GM18858 (cell line): ENCODE measurements around the gene KRT16.
"Not testable (repeated sequence)": the region's sequence is repeated elsewhere in the genome, so short reads cannot be mapped to it uniquely, and the experiment has no call there.

Source experiments
- ATAC-seq: cut with Tn5 transposase; IDR thresholded peaks from one replicate; pipeline ENCODE4 v1.9.1; 2021; ENCODE audit not compliant: unreplicated experiment

Gene KRT16

DNA sequence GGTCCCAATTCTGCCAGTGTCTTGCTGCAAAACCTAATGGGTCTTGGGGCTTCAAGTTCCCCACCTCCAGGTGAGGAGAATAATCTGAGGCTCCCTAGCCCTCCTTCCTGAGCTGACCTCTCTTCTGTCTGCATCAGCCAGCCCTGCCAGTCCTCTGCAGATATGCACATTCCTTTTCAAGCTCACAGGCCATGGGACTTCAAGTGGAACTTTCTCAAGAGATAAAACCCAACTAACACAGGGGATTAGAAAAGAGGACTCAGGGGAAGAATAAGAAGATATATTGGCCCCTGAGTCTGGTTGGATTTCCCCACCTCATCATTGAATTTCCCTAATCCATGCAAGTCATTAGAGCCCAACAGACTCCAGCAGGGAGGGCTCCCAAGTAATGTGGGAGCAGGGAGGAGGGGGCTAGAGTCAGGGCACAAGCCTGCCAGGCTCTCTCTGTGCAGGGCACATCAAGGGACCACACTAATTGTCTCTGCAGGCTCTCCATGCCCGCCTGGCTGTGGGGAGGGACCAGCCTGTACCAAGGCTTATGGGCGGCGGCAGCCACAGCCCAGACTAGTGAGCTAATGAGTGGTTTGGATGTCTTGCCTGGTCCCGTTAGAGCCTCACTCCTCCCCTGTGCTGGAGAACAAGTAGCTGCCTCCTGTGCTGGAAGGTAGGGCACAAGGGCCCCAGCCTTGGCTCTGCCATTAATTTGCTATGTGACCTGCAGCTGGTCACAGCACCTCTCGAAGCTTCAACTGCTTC, 27.1 kb downstream of the KRT16 start:
- no peak for ATAC-seq

DNA sequence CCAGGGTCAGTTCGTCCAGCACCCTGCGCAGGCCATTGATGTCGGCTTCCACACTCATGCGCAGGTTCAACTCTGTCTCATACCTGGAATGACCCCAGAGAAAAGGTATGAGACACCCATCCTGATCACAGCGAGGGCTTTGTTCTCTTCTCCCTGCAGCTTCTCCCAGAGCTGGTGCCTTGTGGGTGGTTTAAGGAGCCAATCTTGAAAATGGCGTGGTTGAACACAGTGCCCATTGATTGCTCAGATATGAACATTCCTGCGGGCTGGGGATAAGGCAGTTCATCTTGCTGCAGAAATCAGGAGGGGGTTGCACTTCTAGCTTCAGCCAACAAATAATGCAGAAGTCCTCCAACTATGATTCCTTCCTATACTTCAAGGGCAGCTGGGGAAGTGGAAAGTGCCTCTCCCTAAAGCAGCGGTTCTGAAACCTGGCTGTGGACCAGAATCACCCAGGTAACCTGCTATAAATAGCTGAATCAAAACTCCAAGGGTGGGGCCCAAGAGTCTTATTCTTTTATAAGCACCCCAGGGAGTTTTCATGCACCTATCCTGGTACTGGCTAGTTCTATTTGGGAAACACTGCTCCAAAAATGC, 28.1 kb downstream of the KRT16 start:
- ATAC-seq, result not testable (repeated sequence)

DNA sequence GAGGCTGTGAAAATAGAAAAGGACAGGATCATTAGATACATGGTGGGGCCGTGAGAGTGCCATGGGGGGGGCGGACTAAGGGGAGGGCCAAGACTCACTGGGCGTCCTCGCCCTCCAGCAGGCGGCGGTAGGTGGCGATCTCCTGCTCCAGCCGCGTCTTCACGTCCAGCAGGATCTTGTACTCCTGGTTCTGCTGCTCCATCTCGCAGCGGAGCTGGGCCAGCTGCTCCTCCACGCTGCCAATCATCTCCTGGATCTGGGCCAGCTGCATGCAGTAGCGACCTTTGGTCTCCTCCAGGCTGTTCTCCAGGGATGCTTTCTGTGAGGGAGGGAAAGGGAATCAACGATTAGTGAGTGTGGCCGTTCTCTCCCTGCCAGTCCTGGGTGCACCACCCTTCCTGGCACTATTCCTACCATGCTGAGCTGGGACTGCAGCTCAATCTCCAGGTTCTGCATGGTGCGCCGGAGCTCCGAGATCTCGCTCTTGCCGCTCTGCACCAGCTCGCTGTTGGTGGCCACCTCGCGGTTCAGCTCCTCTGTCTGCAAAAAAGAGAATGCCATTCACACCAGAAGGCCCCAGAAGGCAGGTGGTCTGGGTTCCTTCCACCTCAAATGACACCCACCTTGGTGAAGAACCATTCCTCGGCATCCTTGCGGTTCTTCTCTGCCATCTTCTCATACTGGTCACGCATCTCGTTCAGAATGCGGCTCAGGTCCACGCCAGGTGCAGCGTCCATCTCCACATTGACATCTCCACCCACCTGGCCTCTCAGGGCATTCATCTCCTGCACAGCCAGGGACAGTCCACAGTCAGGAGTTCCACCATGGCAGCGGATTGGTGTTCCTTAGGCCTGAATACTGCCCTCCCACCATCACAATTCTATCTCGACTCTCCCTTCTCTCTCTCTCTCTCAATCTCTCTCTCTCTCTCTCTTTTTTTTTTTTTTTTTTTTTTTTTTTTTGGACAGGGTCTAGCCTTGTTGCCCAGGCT, 29.1 kb downstream of the KRT16 start:
- no peak for ATAC-seq

GRCh38 chr17:41582061-41582968, 30.3 kb downstream of the KRT16 start:
- not testable (repeated sequence) for ATAC-seq

DNA sequence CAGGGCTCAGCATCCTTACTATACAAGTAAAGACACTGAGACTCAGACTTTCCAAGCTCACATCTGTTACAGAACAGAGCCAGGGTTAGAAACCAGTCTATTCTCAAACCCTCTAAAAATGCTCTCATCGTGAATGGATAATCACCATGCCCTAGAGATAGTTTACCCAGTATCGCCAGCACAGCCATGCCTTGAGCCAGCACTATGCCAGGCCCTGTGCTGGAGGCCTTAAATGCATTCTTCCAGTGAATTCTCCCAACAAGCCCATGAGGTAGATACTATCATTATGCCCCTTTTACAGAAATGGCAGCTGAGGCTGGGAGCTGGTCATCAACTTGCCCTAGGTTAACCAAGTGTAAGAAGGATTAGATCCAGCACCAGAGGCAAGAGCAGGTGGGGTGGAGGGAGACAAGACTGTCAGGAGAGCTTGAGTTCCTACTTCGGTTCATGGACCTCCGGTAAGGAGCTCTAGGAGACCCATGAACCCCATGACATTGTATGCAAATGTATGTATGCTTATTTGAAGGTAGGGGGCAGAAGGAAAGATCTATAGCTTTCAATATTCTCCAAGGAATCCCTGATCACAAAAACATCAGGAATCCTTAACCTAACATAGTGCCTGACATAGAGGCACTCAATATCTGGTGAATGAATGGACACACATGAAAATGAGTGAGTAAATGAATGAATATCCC, 31.1 kb downstream of the KRT16 start:
- ATAC-seq, result no peak

GRCh38 chr17:41580687-41581365, 31.7 kb downstream of the KRT16 start:
- no peak for ATAC-seq

- ATAC-seq, result no peak
Observed at GRCh38 chr17:41580244-41580575, 32.4 kb downstream of the KRT16 start.

DNA sequence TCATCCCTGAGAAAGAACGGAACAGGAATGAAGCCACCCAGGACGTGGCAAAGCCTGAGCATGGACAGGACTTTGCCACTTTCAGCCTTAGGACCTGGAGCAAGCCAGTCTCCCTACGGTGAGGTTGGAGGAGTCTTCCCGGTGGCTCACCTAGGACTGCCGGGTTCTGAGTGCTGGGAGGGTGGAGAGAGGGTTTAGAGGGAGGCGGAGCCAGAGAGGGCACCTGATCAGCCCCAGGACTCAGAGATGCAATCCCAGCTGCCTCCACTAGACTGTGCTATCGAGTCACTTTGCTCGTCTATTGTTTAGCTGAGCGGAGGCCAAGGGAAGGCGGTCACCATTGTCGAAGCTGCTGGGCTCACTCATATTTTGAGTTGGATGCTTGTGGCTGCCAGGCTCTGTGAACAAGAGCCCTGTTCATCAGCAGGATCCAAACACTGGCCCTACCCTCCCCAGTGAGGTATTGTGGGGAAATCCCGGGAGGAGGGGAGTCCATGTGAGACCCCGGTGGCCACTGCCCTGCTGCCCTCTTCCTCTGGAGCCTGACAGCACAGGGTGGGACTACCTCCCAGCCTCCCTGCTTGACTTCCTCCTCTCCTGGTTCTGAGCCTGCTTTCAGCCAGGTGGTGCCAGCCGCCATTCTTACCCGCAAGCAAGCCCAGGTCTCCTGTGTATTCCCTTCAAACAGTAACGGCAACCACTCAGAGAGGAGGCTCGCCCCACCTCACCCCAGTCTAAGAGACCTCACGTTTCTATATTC, 32.9 kb downstream of the KRT16 start:
- no peak for ATAC-seq

GRCh38 chr17:41578971-41579370, 33.6 kb downstream of the KRT16 start:
- ATAC-seq, result no peak

- no peak for ATAC-seq
Observed at GRCh38 chr17:41578538-41578937, 34.0 kb downstream of the KRT16 start.

GRCh38 chr17:41576740-41577139, 35.8 kb downstream of the KRT16 start:
- not testable (repeated sequence) for ATAC-seq

GRCh38 chr17:41575336-41575735, 37.2 kb downstream of the KRT16 start:
- ATAC-seq, result no peak

- no peak for ATAC-seq
Observed at GRCh38 chr17:41571561-41572434, 40.8 kb downstream of the KRT16 start, which contains the start of gene KRT9. Gene KRT9 (minus strand): TSS chr17:41572059. CDS start chr17:41571992, 67 bp downstream.

GRCh38 chr17:41567317-41567716, 45.2 kb downstream of the KRT16 start:
- ATAC-seq, result no peak

DNA sequence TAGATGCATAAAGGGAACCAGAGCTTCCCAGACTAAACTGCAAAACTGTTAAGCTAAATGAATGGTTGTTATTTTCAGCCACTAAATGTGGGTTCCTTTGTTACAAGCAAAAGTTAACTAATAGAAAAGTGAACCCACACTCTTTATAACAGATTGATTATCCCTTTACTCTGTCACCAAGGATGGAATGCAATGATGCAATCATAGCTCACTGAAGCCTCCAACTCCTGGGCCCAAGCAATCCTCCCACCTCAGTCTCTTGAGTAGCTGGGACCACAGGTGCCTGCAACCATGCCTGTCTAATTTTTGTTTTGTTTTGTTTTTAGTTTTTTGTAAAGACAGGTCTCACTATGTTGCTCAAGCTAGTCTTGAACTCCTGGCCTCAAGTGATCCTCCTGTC, 47.2 kb downstream of the KRT16 start:
- no peak for ATAC-seq

DNA sequence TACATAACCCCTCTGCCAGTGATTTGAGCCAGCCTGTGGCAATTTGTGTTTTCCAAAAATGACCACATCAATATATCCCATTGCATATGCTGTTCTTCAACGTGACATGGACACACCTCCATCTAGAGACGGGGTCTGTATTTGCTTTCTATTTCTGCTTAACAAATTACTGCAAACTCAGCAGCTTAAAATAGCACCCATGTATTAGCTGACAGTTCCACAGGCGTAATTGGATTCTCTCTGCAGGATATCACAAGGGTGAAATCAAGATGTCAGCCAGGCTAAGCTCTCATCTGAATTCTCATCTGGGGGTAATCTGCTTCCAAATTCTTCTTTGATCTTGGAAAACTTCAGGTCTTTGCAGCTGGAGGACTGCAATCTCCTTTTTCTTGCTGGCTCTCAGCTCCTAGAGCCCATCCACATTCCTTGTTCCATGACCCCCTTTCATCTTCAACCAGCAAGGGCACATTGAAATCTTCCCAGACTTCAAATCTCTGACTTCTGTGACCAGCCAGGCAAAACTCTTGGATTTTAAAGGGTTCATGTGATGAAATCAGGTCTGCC, 48.9 kb downstream of the KRT16 start:
- ATAC-seq, result no peak

DNA sequence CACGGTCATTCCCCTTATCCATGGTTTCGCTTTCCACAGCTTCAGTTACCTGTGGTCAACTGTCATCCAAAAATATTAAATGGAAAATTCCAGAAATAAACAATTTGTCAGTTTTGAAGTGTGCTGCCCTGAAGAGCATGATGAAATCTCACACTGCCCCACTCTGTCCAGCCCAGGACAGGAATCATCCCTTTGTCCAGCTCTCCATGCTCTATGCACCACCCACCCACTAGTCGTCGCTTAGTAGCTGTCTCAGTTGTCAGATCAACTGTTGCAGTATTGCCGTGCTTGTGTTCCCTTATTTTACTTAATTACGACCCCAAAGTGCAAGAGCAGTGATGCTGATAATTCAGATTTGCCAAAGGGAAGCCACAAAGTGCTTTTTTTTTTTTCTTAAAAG, 51.0 kb downstream of the KRT16 start:
- ATAC-seq, result no peak
